HG03135 (cell line): Measurements from ENCODE around the gene KRTAP4-6.
"Not testable (repeated sequence)": the region's sequence is repeated elsewhere in the genome, so short reads cannot be mapped to it uniquely, and the experiment has no call there.

Experiments
- ATAC-seq: cut with Tn5 transposase; IDR thresholded peaks from one replicate; pipeline ENCODE4 v1.9.1; 2021; ENCODE audit warnings: mild to moderate bottlenecking, moderate library complexity; ENCODE audit not compliant: unreplicated experiment

Gene KRTAP4-6

DNA sequence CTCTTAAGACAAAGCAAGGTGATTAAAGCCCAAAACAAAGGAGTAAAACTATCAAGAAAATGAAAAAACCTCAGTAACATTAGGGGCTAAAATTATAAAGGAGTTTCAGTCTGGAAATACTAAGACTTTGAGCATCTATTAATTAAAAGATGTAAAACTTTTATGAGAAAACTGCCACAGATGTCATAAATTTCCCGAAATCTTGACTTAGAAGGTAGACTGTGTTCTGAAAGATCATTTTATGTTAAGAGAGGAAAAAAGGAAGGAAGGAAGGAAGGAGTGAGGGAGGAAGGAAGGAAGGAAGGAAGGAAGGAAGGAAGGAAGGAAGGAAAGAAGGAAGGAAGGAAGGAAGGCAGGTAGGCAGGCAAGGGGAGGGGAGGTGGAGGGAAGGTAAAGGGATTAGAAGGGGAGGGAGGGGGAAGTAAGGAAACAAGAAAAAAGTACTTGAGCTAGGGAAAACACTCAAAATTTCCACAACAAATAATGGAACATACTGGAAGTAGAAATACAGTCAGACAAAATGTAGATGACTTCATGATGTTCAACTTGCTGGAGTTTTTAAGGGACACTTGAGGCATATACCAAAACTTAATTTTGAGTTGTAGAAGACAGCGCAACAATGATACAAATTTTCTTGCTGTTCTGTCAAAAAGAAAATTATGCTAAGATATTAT lies 7.3 kb upstream of the KRTAP4-6 start:
- ATAC-seq = no peak

DNA sequence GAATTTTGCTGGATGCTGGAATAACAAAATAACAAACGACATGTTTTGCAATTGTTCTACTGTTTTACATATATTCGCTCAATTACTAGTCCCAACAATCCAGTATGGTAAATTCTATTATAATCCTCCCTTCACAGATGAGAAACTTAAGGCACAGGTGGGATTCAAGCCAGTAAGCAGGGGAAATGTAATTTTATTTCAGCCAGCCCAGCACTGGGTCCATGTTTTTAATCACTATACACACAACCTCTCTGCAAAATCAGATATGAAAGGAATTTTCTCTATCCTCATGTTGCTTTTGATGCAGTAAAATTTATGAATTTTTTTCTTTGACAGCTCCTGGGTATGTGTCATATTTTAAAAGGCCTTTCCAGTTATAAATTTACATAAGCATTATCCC lies 4.9 kb upstream of the KRTAP4-6 start:
- ATAC-seq = no peak

DNA sequence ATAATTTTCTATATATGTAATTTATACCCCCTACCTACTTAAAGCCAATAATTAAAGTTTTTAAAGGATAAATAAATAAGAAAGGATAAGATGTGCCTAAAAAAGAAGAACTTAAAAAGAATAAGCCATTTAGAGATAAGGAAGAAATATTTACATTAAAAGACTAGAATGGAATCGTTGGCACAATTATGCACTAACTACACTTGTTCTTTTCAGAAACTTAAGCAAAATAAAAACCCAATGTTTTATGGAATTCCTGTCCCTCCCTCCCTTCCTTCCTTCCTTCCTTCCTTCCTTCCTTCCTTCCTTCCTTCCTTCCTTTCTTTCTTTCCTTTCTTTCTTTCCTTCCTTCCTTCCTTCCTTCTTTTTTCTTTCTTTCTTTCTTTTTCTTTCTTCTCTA lies 4.5 kb upstream of the KRTAP4-6 start:
- no peak for ATAC-seq

DNA sequence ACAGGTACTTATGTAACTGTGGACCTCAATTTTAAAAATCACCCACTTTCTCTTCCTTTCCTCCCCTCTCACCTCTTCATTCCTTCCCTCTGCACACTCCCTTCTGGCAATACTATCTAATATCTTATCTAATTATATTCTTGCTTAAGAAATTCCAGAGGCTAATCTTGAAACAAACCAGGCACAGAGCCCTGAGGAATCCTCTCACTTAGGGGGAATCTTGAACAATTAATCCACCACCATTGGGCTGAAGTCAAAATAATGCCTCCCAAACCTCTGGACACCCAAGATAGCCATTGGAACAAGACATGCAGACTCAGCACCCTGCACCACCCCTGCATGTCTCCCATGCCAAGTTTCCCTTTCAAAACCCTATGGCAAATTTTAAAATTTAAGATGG lies 1.0 kb upstream of the KRTAP4-6 start:
- ATAC-seq = no peak

DNA sequence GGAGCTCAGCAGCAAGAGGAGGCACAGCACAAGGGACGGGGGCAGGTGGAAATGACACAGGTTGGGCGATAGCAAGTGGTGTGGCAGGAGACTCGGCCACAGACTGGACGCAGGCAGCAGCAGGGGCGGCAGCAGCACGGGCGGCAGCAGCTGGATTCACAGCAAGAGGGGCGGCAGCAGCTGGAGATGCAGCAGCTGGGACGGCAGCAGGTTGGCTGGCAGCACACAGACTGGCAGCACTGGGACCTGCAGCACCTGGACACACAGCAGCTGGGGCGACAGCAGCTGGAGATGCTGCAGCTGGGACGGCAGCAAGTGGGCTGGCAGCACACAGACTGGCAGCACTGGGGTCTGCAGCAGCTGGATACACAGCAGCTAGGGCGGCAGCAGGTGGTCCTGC lies 479 bp downstream of the KRTAP4-6 start:
- not testable (repeated sequence) for ATAC-seq

DNA sequence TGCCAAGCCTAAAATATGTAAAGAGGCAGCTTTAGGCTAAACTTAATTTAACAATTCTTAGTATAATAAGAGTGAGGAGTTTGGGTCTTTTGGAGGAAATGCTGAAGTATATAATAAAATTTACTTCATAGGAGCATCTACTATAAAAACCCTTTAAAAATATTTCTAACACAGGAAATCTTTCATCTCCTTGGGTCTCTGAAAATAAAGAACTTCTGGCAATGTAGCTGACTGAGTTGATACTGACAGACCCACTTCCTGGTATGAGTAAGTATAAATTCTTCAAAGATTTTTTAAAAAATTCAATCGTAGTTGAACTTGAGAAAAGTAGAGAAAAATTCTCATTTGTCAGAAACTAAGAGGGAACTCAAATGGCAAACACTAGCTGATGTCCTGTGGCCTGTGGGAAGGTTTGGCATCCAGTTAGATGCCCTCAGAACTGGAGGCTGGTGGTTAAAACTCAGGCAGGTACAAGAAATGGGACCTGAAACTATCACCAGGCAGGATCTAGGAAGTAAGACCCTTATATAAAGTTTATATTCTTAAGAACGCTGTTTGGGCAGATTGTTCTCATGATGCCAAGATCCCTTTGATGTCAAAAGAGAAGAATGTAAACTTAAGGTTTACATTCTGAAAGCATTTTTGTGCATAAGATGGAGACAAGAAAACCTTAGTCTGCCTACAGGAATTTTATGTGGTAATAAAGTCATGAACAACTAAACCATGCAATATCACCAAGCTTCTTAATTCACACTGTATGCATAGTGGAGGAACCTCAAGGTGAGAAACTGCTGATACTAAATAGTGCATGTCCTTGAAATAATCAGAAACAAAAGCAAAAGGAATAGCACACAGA lies 6.2 kb downstream of the KRTAP4-6 start:
- no peak for ATAC-seq

DNA sequence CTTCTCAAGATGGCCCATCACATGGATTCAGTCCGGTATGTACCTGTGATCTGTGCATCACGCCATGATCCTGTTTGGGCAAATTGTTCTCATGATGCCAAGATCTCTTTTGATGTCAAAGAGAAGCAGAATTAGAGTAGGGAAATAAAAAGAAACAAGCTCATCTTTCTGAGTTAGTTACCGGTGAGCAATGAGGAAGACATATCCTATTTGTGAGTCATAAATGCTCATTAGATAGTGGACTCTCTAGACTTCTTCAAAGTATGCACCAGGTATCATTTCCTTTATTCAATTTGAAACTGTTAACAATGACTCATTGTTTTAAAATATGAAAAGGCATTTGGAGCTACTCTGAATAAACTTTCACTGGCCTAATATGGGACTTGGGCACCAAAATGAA lies 8.4 kb downstream of the KRTAP4-6 start:
- no peak for ATAC-seq

DNA sequence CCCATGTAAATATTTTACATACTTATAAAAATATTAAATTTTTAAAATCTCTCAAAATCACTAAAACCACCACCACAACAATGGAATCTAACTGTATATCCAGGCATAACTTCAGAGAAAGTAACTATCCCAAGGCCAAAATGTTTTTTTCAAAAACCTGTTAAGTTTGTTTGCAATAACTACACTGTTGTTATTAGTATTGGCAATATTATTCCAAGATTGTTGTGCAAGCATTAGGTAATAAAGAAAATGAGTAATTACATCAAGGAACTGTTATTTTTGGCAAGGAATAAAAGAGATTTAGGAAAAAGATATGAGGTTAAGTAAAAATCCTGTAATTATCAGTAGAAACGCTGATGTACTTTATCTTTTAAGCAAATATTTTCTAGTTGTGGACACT lies 13.0 kb downstream of the KRTAP4-6 start:
- ATAC-seq = no peak

DNA sequence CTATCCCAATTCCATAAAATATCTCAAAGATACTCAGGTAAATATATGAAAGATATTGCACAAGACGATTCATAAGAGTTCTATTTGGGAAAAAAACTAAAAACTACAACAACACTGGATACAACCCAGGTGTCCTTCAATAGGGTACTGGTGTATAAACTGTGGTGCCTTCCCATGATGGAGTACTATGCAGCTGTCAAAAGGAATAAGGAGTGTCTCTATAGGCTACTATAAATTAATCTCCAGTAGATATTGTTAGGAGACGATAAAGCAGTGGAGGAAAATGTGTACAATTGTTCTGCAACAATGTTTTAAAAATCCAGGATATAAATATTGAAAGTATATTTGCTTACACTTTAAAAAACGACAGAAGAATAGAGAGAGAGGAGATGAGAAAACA lies 13.9 kb downstream of the KRTAP4-6 start:
- ATAC-seq = no peak

DNA sequence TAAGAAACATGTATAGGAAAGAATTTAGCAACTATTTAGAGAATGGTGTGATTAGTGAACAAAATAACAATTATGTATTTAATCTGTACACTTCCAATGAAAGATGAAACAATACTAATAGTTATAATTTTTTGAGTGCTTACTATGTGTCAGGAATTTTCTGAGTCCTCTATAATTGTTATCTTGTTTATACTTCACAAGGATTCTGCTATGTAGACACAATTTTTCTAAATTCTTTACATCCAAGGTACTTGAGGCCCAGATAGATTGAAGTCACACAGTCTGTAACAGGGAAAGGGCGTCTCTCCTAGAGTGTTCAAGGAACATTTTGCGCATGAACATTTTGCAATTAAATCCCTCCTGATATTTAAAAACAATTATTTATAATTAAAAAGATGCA lies 15.3 kb downstream of the KRTAP4-6 start:
- ATAC-seq = no peak

DNA sequence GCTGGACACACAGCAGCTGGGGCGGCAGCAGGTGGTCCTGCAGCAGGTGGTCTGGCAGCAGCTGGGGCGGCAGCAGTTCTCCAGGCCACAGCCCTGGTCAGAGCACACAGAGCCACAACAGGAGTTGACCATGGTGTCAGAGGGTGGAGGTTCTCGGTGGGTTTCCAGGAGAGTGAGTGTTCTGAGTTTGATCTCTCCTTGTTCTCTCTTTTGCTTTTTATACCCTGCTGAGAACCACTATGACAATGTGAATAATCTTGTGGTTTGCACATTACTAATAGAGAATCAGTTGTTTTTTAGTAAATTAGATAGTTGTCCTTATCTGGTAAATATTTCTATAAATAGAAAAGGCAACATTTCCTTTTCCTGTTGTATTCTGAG lies 16.4 kb downstream of the KRTAP4-6 start, which contains the start of gene KRTAP4-12:
Gene KRTAP4-12 (minus strand): TSS at position 192 of the 381 bp plus-strand sequence. CDS start 60 bp downstream, at position 132.
- ATAC-seq = not testable (repeated sequence)

DNA sequence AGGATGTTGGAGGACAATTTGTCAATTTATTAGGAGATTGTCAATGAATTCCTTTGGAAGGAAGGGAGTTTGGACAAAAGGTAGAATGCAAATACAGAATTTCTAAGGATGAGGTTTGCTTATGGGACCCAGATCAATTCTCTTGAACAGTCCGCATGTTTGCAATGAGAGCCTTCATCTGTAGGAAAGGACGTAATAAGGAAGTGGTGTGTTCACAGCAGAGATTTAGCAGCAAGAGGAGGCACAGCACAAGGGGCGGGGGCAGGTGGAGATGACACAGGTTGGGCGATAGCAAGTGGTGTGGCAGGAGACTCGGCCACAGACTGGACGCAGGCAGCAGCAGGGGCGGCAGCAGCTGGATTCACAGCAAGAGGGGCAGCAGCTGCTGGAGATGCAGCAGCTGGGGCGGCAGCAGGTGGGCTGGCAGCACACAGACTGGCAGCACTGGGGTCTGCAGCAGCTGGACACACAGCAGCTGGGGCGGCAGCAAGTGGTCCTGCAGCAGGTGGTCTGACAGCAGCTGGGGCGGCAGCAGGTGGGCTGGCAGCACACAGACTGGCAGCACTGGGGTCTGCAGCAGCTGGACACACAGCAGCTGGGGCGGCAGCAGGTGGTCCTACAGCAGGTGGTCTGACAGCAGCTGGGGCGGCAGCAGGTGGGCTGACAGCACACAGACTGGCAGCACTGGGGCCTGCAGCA lies 16.9 kb downstream of the KRTAP4-6 start:
- ATAC-seq = not testable (repeated sequence)

DNA sequence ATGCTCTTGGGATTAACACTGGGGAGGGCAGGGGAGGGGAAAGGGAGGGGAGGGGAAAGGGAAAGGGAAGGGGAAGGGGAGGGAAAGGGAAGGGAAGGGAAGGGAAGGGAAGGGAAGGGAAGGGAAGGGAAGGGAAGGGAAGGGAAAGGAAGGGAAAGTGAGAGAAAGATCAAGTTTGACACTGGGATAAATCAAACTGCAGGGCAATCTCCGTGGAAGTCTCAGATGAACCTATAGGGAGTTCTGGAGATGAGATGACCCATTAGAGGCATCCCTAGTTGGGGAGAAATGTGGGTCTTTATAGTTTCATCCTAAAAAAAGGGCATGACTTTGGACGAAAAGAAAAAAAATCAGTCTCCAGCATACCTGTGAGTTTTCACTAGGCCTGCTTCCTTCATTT lies 18.6 kb downstream of the KRTAP4-6 start:
- ATAC-seq = no peak

DNA sequence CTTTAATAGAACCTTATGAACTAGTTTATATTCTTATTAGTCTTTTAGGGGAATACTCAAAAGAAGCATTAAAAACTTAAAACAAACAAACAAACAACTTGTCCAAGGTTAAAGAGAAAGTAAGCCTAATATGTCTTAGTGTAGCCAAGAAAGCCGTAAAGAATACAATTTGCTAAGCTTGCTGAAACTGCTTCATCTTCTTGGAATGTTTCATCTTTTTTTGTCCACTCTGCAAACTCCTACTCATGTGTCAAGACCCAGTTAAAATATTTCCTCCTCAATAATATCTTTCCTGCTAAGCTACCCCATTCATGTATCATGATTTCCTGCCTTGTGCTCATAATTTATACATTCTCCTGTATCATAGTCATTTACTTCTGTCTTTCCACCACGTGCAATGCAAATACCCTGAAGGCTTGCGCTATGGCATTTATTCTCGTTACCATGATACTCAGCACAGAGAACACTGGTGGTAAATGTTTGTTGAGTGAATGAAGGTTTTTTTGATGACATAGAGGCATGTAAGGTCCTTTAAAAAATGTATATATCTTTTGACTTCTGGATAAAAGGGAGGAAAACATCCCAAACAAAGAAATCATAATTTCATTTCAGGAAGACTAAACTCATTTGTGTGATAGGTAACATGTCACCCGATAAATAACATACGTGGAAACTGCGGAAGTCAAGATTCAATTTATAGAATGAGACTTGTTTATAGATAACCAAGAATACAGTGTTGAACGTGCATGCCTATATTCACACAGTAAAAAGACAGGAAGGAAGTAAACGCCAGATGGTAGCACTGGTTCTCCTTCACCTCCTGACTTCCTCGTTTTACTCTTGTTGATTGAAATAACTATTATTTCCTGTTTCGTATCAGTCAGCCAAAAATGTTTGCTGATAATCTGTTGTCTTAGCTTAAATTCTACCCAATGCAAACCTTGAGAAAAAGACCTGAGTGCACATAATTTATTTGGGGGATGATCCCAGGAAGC lies 20.4 kb downstream of the KRTAP4-6 start:
- not testable (repeated sequence) for ATAC-seq

DNA sequence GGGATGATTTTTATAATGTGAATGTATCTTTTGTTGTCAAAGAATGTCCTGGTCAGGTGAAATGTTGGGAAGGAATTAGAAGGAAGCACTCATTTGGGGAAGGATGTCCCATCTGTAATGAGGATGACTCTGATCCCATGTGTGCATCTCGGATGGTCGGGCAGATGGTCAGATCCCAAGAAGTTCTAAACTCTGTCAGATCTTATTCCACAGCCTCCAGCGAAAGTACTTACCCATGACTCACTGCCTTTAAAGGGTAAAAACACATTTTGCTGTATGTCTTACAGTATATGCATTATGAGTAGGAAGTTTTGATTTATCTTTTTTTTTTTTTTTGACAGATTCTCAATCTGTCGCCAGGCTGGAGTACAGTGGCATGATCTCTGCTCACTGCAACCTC lies 21.6 kb downstream of the KRTAP4-6 start:
- no peak for ATAC-seq

DNA sequence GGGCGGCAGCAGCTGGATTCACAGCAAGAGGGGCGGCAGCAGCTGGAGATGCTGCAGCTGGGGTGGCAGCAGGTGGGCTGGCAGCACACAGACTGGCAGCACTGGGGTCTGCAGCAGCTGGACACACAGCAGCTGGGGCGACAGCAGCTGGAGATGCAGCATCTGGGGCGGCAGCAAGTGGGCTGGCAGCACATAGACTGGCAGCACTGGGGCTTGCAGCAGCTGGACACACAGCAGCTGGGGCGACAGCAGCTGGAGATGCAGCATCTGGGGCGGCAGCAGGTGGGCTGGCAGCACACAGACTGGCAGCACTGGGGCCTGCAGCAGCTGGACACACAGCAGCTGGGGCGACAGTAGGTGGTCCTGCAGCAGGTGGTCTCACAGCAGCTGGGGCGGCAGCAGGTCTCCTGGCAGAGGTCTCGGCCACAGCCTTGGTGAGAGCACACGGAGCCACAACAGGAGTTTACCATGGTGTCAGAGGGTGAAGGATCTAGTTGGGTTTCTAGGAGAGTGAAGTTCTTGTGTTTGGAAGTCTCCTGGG lies 22.4 kb downstream of the KRTAP4-6 start, which contains the start of gene KRTAP4-11:
Gene KRTAP4-11 (minus strand): TSS at position 528 of the 541 bp plus-strand sequence. CDS start 58 bp downstream, at position 470.
- not testable (repeated sequence) for ATAC-seq

DNA sequence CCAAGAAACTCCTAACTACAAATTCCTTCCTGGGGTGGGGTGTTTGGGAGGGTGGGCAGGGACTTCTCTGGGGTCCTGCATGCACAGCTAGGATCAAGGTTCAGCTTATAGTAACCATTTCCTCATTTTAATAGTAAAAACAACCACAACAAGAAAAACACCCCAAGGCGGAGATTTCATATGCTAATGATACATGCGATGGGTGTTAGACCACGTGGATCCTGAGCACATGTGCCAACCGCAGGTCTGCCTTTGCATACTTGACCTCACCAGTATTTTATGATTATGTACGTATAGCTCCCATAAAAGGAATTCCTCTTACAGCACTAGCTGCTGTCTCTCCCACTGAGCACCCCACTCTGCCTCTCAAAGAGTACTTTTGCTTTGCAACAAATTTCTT lies 24.0 kb downstream of the KRTAP4-6 start:
- no peak for ATAC-seq

DNA sequence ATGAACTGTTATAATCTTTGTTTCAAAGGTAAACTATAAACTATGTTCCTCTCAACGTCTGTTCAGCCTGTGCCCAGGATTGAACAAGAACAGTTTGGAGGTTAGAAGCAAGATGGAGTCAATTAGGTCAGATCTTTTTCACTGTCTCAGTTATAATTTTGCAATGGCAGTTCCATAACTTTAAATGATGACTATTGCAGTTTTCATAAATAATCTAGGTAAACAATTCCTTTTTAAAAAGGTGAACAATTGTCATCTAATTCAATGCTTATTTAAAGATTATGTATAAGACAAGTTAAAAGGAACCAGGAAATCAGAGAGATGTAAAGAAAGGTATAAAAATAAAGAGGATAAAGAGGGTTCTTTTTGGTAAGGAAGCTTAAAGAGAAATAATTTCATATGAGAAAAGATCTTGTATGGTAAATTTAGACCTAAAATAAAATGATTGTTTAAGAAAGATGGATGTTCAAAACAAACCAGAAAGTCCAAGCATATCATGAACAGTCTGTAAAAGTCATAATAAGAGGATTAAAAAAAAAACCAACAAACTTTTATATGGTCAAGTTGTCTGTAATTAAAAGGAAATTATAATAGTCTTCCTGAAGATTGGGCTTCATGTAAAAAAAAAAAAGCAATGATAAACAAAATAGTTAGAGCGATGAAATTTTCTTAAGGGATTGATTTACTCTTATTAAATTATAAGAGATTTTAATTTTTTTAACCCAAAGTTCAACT lies 29.0 kb downstream of the KRTAP4-6 start:
- no peak for ATAC-seq

DNA sequence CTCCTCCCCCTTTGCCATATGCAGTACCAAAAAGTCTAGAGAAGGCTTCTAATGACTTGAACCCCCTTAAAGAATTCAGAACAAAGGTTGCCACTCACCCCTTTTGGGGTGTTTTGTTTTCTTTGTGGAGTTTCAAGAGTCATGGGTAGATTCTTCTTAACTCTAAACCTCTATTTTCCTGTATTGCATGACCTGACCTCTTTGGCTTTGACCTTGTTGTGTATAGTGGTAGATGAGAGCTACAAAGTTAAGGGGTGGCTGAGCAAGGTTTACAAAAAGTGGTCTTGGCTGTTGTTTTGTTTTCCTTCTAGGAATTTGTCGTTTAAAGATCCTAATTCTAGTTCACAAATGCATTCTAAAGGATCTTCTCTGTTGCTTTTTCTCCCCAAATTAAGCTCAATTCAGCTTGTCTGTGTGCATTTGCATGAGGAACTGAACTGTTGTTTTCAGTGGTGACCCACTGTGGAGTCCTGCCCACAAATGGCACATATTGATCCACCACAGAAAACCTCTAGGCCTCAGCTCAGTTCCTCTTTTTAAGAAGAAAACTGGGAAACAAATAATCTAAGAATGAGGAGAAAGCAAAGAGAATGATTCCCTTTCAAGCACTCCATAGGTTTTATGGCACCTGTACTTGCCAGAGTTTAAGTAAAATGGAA lies 31.5 kb downstream of the KRTAP4-6 start:
- not testable (repeated sequence) for ATAC-seq
